LNCAP (cell line): Measurements from ENCODE around the gene CAMK2D.

Experiments
- CTCF ChIP-seq: fragments of 450-650 bp; IDR thresholded peaks from 2 replicates; pipeline ENCODE4 v1.5.1; 2017; ENCODE audit warnings: mild to moderate bottlenecking

Gene CAMK2D

GRCh38 chr4:113497154-113497884 lies 264.2 kb downstream of the CAMK2D start:
- no peak for TF ChIP-seq CTCF

GRCh38 chr4:113496698-113497097 lies 264.8 kb downstream of the CAMK2D start:
- TF ChIP-seq CTCF = no peak

- TF ChIP-seq CTCF = no peak
Measured at GRCh38 chr4:113495790-113496189, 265.7 kb downstream of the CAMK2D start.

GRCh38 chr4:113483131-113483530 lies 278.4 kb downstream of the CAMK2D start:
- no peak for TF ChIP-seq CTCF

- TF ChIP-seq CTCF = no peak
Measured at GRCh38 chr4:113482325-113482724, 279.2 kb downstream of the CAMK2D start.

- TF ChIP-seq CTCF = no peak
Measured at GRCh38 chr4:113481820-113482219, 279.7 kb downstream of the CAMK2D start.

- no peak for TF ChIP-seq CTCF
Measured at GRCh38 chr4:113480109-113480508, 281.4 kb downstream of the CAMK2D start.

GRCh38 chr4:113478032-113478431 lies 283.5 kb downstream of the CAMK2D start:
- TF ChIP-seq CTCF = no peak
